Kidney tubule cell (primary cell): ENCODE measurements around the gene TOMM34.

Experiments
- DNase-seq: peaks from one replicate; pipeline ENCODE4 v3.0.0-alpha.2; 2018; ENCODE audit warnings: low spot score

The TOMM34 gene

GRCh38 chr20:44962483-44962882 is 2.3 kb upstream of the TOMM34 start:
- DNase-seq: no peak

GRCh38 chr20:44961870-44962267 is 1.7 kb upstream of the TOMM34 start:
- DNase-seq: peak; percentile 61

DNA sequence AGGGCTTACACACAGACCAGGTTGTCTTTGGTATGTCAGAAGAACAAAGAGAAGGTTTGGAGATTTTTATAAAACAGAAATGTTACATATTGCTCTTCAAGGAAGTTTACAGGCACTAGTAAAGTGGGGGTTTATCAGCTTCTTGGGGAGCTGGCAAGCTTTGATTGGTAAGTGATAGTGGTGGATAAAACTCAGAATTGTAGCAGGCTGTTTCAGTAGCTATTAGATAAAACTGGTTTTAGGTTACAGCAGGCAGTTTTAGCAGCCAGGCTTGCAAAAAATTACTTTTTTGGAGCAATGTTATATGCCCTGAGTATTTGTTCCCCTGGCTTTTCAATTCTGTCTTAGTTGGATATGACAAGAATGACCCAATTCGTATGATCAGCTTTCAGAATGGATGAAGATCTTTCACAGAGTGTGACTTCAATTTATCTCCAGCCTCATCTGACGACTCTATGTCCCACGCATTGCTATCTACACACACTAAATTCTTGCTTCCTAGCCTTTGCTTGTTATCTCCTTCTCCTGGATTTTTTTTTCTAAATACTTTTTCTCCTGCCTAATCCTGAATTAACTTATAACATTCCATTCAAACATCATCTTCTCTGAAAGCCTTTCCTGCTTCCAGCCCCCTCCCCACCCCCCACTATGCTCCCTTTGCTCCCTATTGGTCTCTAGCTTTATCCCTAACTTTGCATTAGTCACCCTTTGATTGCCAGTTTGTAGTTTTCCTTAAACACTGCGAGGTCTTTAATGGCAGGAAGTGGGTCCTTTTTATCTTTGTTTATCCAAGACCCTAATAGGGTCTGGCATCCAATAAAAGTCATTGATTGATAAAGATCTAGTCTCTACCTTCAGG is 1.0 kb upstream of the TOMM34 start:
- no peak for DNase-seq

GRCh38 chr20:44959638-44960102 is 527 bp downstream of the TOMM34 start:
- DNase-seq: peak; percentile 73

- peak; percentile 60 for DNase-seq
Observed at GRCh38 chr20:44959082-44959637, 1.0 kb downstream of the TOMM34 start.

GRCh38 chr20:44958276-44958675 is 1.9 kb downstream of the TOMM34 start:
- no peak for DNase-seq

- no peak for DNase-seq
Observed at GRCh38 chr20:44956410-44956809, 3.8 kb downstream of the TOMM34 start.

DNA sequence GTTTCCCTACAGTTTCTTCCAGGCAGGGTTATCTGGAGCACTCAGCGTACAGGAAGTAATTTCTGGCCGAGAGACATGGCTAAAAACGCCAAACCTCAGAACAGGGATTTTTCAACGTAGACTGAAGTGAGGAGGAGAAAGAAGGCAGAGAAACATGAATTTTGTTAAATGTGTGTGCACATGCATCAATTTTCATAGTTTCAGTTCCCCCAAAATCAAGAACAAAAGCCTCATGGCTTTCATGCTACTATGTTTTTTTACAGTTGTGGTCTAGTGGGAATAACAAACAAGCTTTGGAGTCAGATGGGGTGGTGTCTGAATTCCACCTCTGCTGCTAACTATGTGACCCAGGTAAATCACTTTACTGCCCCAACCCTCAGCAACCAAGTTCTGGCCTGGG is 4.9 kb downstream of the TOMM34 start:
- no peak for DNase-seq

DNA sequence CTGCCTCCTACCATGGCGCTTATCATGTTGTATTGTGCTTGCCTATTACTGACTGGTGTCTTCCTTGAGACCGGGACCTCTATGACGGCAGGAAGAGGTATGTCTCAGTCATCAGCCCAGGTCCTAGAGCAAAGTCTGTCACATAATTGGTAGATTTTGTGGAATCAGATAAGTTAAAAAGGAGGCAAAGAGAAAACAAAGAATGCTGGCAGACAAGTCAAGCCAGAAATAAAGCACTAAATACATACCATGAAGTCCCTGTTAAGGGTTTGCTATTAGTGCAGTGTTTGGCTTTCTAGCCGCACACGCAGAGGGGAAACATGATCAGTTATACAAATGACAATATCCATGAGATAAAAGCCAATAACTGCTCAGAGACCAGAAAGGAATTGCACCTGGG is 6.0 kb downstream of the TOMM34 start:
- DNase-seq: no peak

GRCh38 chr20:44952731-44953130 is 7.5 kb downstream of the TOMM34 start:
- no peak for DNase-seq

- no peak for DNase-seq
Observed at GRCh38 chr20:44950368-44950767, 9.8 kb downstream of the TOMM34 start.

- DNase-seq: no peak
Observed at GRCh38 chr20:44948513-44948912, 11.7 kb downstream of the TOMM34 start.

GRCh38 chr20:44948107-44948506 is 12.1 kb downstream of the TOMM34 start:
- DNase-seq: no peak

DNA sequence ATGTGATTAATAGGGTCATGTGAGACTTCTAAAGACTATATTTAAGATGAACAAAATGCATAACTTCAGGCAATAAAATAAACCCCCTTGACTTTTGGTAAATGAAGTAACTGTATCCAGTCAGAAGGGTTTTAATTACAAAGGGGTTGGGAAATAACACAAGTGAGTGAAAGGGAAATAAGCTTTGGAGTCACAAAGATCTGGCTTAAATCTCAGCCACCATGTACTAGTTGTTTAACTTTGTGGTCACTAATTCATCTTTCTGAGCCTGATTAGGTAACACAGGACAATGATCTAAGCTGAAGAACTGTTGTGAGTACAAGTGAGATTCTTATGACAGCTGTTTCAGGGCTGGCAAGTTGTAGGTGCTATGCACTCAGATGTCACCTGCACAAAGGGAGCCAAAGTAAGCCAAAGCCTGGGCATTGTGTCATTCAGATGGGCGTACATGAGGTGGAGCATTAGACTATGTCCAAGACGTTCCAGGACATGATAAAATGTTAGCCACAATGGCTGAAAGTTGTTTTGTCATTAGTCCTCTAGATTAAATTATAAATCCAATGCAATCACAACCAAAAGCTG is 13.8 kb downstream of the TOMM34 start:
- DNase-seq: no peak

DNA sequence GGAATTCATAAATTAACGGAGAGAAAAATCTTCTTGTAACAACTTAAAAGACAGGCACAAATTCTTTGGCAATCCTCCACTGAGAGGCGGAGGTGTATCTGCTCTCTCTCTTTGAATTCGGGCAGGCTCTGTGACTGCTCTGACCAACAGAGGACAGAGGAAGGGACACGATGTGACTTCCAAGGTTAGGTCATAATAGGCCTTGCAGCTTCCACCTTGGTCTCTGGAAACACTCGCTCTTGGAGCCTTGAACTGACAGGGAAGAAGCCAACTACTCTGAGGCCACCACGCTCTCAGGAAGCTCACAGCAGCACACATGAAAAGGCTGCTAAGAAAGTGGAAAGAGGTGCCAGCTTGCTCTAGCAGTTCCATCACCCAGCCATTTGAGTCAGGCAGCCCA is 14.9 kb downstream of the TOMM34 start:
- DNase-seq: no peak

GRCh38 chr20:44943828-44944227 is 16.4 kb downstream of the TOMM34 start:
- DNase-seq: no peak

DNA sequence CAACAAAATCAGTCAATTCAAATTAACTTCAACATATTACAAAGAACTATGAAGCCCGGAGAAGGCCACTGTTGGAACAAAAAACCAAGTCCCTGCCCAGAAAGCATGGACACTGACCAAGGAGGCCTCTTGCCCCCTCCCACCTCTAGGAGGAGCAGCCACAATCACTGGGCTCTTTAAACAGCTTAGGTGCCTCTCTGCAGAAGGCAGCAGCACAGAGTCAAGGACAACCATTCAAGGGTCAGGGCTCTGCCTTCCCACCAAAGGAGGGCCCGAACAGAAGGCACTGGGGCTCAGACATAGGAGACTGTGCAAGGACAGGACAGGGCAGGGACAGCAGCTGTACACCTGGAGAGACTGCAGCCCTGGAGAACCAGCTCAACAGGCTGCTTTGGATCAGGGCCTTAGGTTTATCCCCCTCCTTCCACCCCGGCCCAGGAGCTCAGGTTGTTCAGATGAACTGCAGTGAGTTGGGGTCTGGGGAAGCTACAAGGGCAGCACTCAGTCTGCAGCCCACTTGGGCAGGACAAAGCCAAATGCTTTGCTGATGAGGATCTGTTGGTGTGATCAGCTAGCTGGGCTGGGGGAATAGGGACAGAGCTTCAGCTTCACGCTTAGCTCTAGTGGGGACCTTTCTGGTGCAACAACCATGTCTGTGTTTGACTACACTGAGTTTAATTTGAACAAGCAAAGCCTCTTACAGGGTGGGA is 17.8 kb downstream of the TOMM34 start:
- DNase-seq: no peak

DNA sequence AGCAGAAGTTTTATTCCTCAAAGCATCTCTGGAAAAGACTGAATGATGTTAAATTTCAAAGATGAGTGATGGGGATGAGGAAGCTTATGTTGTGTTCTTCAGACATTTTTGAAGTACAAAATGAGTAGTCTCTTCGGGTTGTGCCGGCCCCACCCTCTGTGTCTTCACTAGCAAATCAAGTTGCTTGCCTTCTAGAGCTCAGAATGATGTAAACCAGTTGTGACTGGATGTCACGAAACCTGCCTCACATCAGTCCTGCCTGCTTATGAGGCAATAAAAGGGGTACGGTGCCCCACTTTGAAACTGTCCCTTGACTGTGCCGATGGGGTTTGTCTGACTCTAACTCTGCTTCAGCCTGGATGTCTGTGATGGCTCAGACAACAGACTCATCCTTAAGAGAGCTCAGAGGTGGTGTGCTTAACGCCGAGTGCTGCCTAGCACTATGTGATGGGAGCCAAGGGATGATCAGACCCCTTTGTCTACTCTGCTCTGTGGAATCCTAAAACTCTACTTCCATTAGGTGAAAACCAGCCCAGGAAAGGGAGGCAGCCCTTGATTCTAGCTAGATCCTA is 19.0 kb downstream of the TOMM34 start:
- DNase-seq: no peak

- peak; percentile 67 for DNase-seq
Observed at GRCh38 chr20:44938637-44939036, 21.6 kb downstream of the TOMM34 start.

DNA sequence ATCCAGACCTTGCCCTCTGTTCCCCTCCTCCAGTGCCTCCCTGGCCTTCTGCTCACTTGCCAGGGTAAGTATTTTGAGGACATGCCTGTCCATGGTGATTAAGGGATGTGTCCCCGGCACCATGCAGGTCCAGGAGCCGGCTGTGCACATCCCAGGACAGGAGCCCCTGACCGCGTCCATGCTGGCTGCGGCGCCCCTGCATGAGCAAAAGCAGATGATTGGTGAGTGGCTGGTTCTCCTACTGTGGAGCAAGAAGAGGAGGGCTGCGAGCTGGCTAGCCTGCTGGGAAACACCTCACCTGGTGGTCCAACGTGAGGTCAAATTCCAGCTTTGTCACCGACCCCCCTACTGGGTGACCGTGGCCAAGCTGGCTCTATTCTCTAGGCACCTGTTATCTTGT is 23.7 kb downstream of the TOMM34 start:
- DNase-seq: no peak

GRCh38 chr20:44932916-44933315 is 27.3 kb downstream of the TOMM34 start:
- DNase-seq: no peak

DNA sequence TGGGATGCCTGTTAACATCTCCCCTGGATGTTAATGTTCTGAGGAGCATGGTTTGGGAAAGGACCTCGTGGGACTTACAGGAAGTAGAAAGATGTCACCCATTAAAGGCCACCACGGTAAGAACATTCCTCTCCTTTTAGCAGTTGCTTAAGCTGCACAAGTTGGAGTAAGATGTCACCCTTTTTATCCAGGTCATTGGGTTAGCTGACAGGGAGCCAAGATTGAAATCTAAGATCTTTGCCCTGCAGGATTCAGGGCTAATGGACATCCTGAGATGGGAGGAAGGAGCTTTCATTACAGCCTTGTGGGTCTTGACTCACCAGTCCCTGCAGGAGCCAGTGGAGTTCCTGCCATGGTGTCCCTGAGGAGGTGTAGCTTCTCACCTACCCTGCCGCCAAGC is 28.3 kb downstream of the TOMM34 start:
- no peak for DNase-seq
